Stomach smooth muscle (tissue), 2 donors: ENCODE measurements around the gene PHF19.

Experiments used
- H3K27ac ChIP-seq: one replicate; pipeline ENCODE4 v1.7.0; 2013; ENCODE audit warnings: mild to moderate bottlenecking, low read length, inconsistent platforms
- H3K27me3 ChIP-seq, 2 donors: one replicate each; pipeline ENCODE4 v1.7.0; 2013; ENCODE audit warnings: low read length in 2 of 2; ENCODE audit not compliant: insufficient read depth in 2 of 2, control insufficient read depth in 1 of 2
- H3K36me3 ChIP-seq, 2 donors: one replicate each; pipeline ENCODE4 v1.7.0; 2013; ENCODE audit warnings: low read length in 2 of 2; ENCODE audit not compliant: control insufficient read depth in 2 of 2, insufficient read depth in 2 of 2
- H3K4me1 ChIP-seq: one replicate; pipeline ENCODE4 v1.7.0; 2013; ENCODE audit warnings: low read length; ENCODE audit not compliant: control insufficient read depth, insufficient read depth
- H3K4me3 ChIP-seq, 2 donors: one replicate each; pipeline ENCODE4 v1.7.0; 2013; ENCODE audit warnings: low read length in 2 of 2
- H3K9ac ChIP-seq, 2 donors: one replicate each; pipeline ENCODE4 v1.7.0; 2013; ENCODE audit warnings: low read length in 2 of 2, mild to moderate bottlenecking in 1 of 2
- H3K9me3 ChIP-seq, 2 donors: one replicate each; pipeline ENCODE4 v1.7.0; 2013; ENCODE audit warnings: low read length in 2 of 2; ENCODE audit not compliant: control insufficient read depth in 2 of 2
- donor health status: healthy.
- donor health status: Pancreatic carcinoma.

PHF19 gene

GRCh38 chr9:120900824-120901223 is 23.8 kb upstream of the PHF19 start:
- Histone ChIP-seq H3K9ac (no peak overlapping the region), H3K27ac (no peak overlapping the region), H3K36me3 (peaks cover 0 to 3% of the 10 kb centered on the region in 2 donors), H3K9me3 (no peaks in the 10 kb centered on the region), H3K27me3 (no peaks in the 10 kb centered on the region), H3K4me3 (no peak overlapping the region), H3K4me1 (peaks cover 6% of the 10 kb centered on the region)

GRCh38 chr9:120899490-120900068 is 22.6 kb upstream of the PHF19 start:
- H3K27ac ChIP-seq, result no peak overlapping the region
- H3K36me3 ChIP-seq, result no peaks in the 10 kb centered on the region
- H3K9me3 ChIP-seq, result no peaks in the 10 kb centered on the region
- no peak overlapping the region for H3K4me3 ChIP-seq
- no peaks in the 10 kb centered on the region for H3K27me3 ChIP-seq
- peaks cover 11% of the 10 kb centered on the region for H3K4me1 ChIP-seq
- no peak overlapping the region for H3K9ac ChIP-seq

- Histone ChIP-seq H3K4me3 (no peak overlapping the region), H3K9ac (no peak overlapping the region), H3K9me3 (no peaks in the 10 kb centered on the region), H3K27ac (no peak overlapping the region), H3K4me1 (peaks cover 18% of the 10 kb centered on the region), H3K36me3 (no peaks in the 10 kb centered on the region), H3K27me3 (no peaks in the 10 kb centered on the region)
Measured at GRCh38 chr9:120898396-120898795, 21.4 kb upstream of the PHF19 start.

- no peak overlapping the region for H3K27ac ChIP-seq
- no peak overlapping the region for H3K4me3 ChIP-seq
- H3K4me1 ChIP-seq, result peaks cover 20% of the 10 kb centered on the region
- no peaks in the 10 kb centered on the region for H3K27me3 ChIP-seq
- H3K9me3 ChIP-seq, result no peaks in the 10 kb centered on the region
- no peak overlapping the region for H3K9ac ChIP-seq
- no peaks in the 10 kb centered on the region for H3K36me3 ChIP-seq
Measured at GRCh38 chr9:120895951-120896350, 19.0 kb upstream of the PHF19 start.

GRCh38 chr9:120894321-120895148 is 17.5 kb upstream of the PHF19 start:
- H3K4me1 ChIP-seq, result peaks cover 26% of the 10 kb centered on the region
- H3K27ac ChIP-seq, result peak overlapping the region; percentile 80
- peak overlapping the region; percentile 75 to 85 for H3K9ac ChIP-seq
- no peaks in the 10 kb centered on the region for H3K36me3 ChIP-seq
- H3K4me3 ChIP-seq, result peak overlapping the region; percentile 66 to 67
- H3K9me3 ChIP-seq, result no peaks in the 10 kb centered on the region
- no peaks in the 10 kb centered on the region for H3K27me3 ChIP-seq

GRCh38 chr9:120893611-120894307 is 16.8 kb upstream of the PHF19 start:
- H3K36me3 ChIP-seq, result no peaks in the 10 kb centered on the region
- peak overlapping the region; percentile 59 to 67 for H3K4me3 ChIP-seq
- H3K4me1 ChIP-seq, result peaks cover 26% of the 10 kb centered on the region
- H3K9me3 ChIP-seq, result no peaks in the 10 kb centered on the region
- H3K27me3 ChIP-seq, result no peaks in the 10 kb centered on the region
- peak overlapping the region; percentile 75 to 85 for H3K9ac ChIP-seq
- H3K27ac ChIP-seq, result peak overlapping the region; percentile 80

GRCh38 chr9:120892748-120893610 is 16.0 kb upstream of the PHF19 start:
- H3K4me1 ChIP-seq, result peaks cover 26% of the 10 kb centered on the region
- no peak overlapping the region for H3K9ac ChIP-seq
- H3K36me3 ChIP-seq, result no peaks in the 10 kb centered on the region
- no peaks in the 10 kb centered on the region for H3K27me3 ChIP-seq
- H3K27ac ChIP-seq, result peak overlapping the region; percentile 80
- no peak overlapping the region for H3K4me3 ChIP-seq
- no peaks in the 10 kb centered on the region for H3K9me3 ChIP-seq

- Histone ChIP-seq H3K9me3 (no peaks in the 10 kb centered on the region), H3K36me3 (no peaks in the 10 kb centered on the region), H3K9ac (no peak overlapping the region), H3K4me3 (no peak overlapping the region), H3K27ac (peak overlapping the region; percentile 24), H3K27me3 (no peaks in the 10 kb centered on the region), H3K4me1 (peaks cover 25% of the 10 kb centered on the region)
Measured at GRCh38 chr9:120891884-120892747, 15.1 kb upstream of the PHF19 start.

GRCh38 chr9:120891245-120891883 is 14.4 kb upstream of the PHF19 start:
- Histone ChIP-seq H3K9ac (no peak overlapping the region), H3K4me1 (peaks cover 20% of the 10 kb centered on the region)

More at GRCh38 chr9:120891245-120891883, 14.4 kb upstream of the PHF19 start:
- Histone ChIP-seq H3K36me3 (no peaks in the 10 kb centered on the region), H3K27me3 (no peaks in the 10 kb centered on the region), H3K27ac (peak overlapping the region; percentile 67), H3K4me3 (no peak overlapping the region), H3K9me3 (no peaks in the 10 kb centered on the region)
